Measurements from ENCODE around the gene SUMO2. TPM values are rescaled to one million over a fixed set of nuclear protein-coding genes. Genes with fewer than 3 reads are reported as not detected.

Gene SUMO2
- total RNA-seq (2013): 292 TPM
- polyA plus RNA-seq (100 to 1,000 TPM in 2 of 3 donors, 10 to 100 TPM in 1; 64.9 to 318 (median 282) TPM), polyA minus RNA-seq (24.7 and 34.3 TPM in 2 replicates), total RNA-seq (38.1 to 108 (median 87.0) reads per million in 11 experiments)

- H4K20me1 ChIP-seq (ENCODE audit: insufficient read depth, low read length): peaks cover 44% of the 10 kb centered on the region
- peak; percentile 14 for TF ChIP-seq CTCF (IDR thresholded peaks at IDR 0.05)
- Mint-ChIP-seq H3K4me3 (peak within 1 kb of the TSS; percentile 89 to 96), H3K9me3 (no peaks in the 10 kb centered on the region), H3K27ac (peak within 1 kb of the TSS; percentile 96 to 99 (median 97)), H3K27me3 (ENCODE audit: low read depth in 3 of 3) (peaks cover 0 to 2% (median 0%) of the 10 kb centered on the region in 3 donors), H3K4me1 (peaks cover 22% of the 10 kb centered on the region), H3K36me3 (peaks cover 7 to 25% of the 10 kb centered on the region in 2 donors)
- no peaks in the 10 kb centered on the region for H3K9me3 ChIP-seq (replicated peaks in 1 of 2; ENCODE audit: control insufficient read depth in 1 of 2, insufficient read depth in 1 of 2, low read length in 2 of 2)
- DNase-seq: peak; percentile 92 to 97 (median 96)
- H3K36me3 ChIP-seq (replicated peaks in 1 of 2; ENCODE audit: control insufficient read depth in 1 of 2, insufficient read depth in 2 of 2, low read length in 2 of 2): peaks cover 16 to 27% of the 10 kb centered on the region in 2 donors
- intact Hi-C loops (cut with micrococcal nuclease): loop anchor here (2.0 to 5.0 kb wide), 2 partner anchors 28 to 136 kb away; partner anchors contain the start of genes ATP5PD (in 2 of the 2), KCTD2 (in 2 of the 2) and JPT1 (in 1 of the 2)
- H3K4me1 ChIP-seq (ENCODE audit: control insufficient read depth in 1 of 2, insufficient read depth in 2 of 2, low read length in 2 of 2): peaks cover 17 to 21% of the 10 kb centered on the region in 2 donors
- peaks cover 46% of the 10 kb centered on the region for H3K79me2 ChIP-seq (ENCODE audit: insufficient read depth, low read length)
- H3K9ac ChIP-seq (ENCODE audit: insufficient read depth, low read length, poor library complexity, severe bottlenecking): peak within 1 kb of the TSS; percentile 97
- 0% methylated on average over 79 of the region's 92 CpGs for WGBS (ENCODE audit: insufficient coverage)
- peak within 1 kb of the TSS; percentile 93 for H2AFZ ChIP-seq (ENCODE audit: insufficient read depth, low read depth, low read length, poor library complexity, severe bottlenecking)
- H3K27me3 ChIP-seq (ENCODE audit: control insufficient read depth in 2 of 2, insufficient read depth in 2 of 2, low read length in 2 of 2): no peaks in the 10 kb centered on the region
- peak within 1 kb of the TSS; percentile 85 to 96 (median 93) for H3K4me3 ChIP-seq (replicated peaks in 1 of 3; ENCODE audit: low read depth in 2 of 3, low read length in 3 of 3)
- H3K4me2 ChIP-seq (replicated peaks; ENCODE audit: extremely low read depth, low read length, poor library complexity, severe bottlenecking): peak within 1 kb of the TSS; percentile 80
- peak within 1 kb of the TSS; percentile 92 to 96 for H3K27ac ChIP-seq (ENCODE audit: low read depth in 1 of 2, low read length in 2 of 2)
Observed at GRCh38 chr17:75182569-75183436, at the start of gene SUMO2. Gene SUMO2, minus strand, starts transcription at chr17:75182959. Its CDS starts 125 bp downstream, at chr17:75182834.

- Mint-ChIP-seq H3K4me3 (no peak overlapping the region), H3K36me3 (peaks cover 55 to 76% of the 10 kb centered on the region in 2 donors), H3K4me1 (peaks cover 35% of the 10 kb centered on the region), H3K27ac (peak overlapping the region in 3 of 7 donors; percentile 48 to 64 (median 58)), H3K27me3 (ENCODE audit: low read depth in 3 of 3) (peaks cover 0 to 4% (median 2%) of the 10 kb centered on the region in 3 donors), H3K9me3 (no peaks in the 10 kb centered on the region)
- 98% methylated on average over 10 of the region's 18 CpGs for WGBS (ENCODE audit: insufficient coverage)
- no peak overlapping the region for H2AFZ ChIP-seq (ENCODE audit: insufficient read depth, low read depth, low read length, poor library complexity, severe bottlenecking)
- H3K9ac ChIP-seq (ENCODE audit: insufficient read depth, low read length, poor library complexity, severe bottlenecking): no peak overlapping the region
- no peak overlapping the region for H3K4me3 ChIP-seq (replicated peaks in 1 of 3; ENCODE audit: low read depth in 2 of 3, low read length in 3 of 3)
- intact Hi-C loops (cut with micrococcal nuclease): no loop called here
- TF ChIP-seq CTCF (IDR thresholded peaks at IDR 0.05): no peak
- no peak for DNase-seq
- no peaks in the 10 kb centered on the region for H3K9me3 ChIP-seq (replicated peaks in 1 of 2; ENCODE audit: control insufficient read depth in 1 of 2, insufficient read depth in 1 of 2, low read length in 2 of 2)
- H3K79me2 ChIP-seq (ENCODE audit: insufficient read depth, low read length): peaks cover 25% of the 10 kb centered on the region
- H3K36me3 ChIP-seq (replicated peaks in 1 of 2; ENCODE audit: control insufficient read depth in 1 of 2, insufficient read depth in 2 of 2, low read length in 2 of 2): peaks cover 49 to 59% of the 10 kb centered on the region in 2 donors
- H4K20me1 ChIP-seq (ENCODE audit: insufficient read depth, low read length): peaks cover 5% of the 10 kb centered on the region
- peaks cover 35 to 36% of the 10 kb centered on the region in 2 donors for H3K4me1 ChIP-seq (ENCODE audit: control insufficient read depth in 1 of 2, insufficient read depth in 2 of 2, low read length in 2 of 2)
- H3K27me3 ChIP-seq (ENCODE audit: control insufficient read depth in 2 of 2, insufficient read depth in 2 of 2, low read length in 2 of 2): no peaks in the 10 kb centered on the region
- H3K4me2 ChIP-seq (replicated peaks; ENCODE audit: extremely low read depth, low read length, poor library complexity, severe bottlenecking): no peak overlapping the region
- peak overlapping the region in 1 of 2 donors; percentile 20 for H3K27ac ChIP-seq (ENCODE audit: low read depth in 1 of 2, low read length in 2 of 2)
Observed at GRCh38 chr17:75231741-75232464, 49.1 kb upstream of the SUMO2 start.

Data from CD14-positive monocyte (primary cell).